Activated T-helper 9 cell treated with anti-CD3 and anti-CD28 coated beads, Interleukin-2, amount 50 U/mL, for 16 hours (primary cell): ENCODE results near the gene CCDC150.
"Not testable (repeated sequence)": the region's sequence is repeated elsewhere in the genome, so short reads cannot be mapped to it uniquely, and the experiment has no call there.

Experiments used
- DNase-seq: peaks from one replicate; pipeline ENCODE4 v3.0.0-alpha.2; 2020; ENCODE audit warnings: low read depth

Gene CCDC150

GRCh38 chr2:196639180-196640030 is at the start of gene CCDC150:
Gene CCDC150, plus strand, starts transcription at chr2:196639715. Its CDS starts 52 bp downstream, at chr2:196639767.
- peak; percentile 89 for DNase-seq

DNA sequence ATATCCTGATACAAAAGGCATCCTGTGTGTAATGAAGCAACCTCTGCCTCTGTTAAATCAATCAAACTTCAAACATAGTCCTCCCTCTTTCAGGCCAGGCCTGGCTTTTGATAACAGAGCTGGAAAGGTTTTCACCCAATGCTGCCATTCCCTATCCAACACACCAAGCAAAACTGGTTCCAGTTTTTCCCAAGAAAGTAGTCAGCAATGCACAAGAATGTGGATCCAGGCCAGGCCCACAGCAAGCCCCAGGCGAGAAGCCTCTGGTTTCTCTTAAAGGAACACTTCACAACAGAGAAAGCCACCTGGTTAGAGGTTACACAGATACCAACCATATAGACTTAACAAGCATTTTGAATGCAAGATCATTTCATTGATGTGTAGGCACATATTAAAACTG is 49.2 kb upstream of the CCDC150 start:
- DNase-seq: no peak

- DNase-seq: no peak
Measured at GRCh38 chr2:196591004-196591403, 48.5 kb upstream of the CCDC150 start.

GRCh38 chr2:196591621-196592022 is 47.9 kb upstream of the CCDC150 start:
- no peak for DNase-seq

DNA sequence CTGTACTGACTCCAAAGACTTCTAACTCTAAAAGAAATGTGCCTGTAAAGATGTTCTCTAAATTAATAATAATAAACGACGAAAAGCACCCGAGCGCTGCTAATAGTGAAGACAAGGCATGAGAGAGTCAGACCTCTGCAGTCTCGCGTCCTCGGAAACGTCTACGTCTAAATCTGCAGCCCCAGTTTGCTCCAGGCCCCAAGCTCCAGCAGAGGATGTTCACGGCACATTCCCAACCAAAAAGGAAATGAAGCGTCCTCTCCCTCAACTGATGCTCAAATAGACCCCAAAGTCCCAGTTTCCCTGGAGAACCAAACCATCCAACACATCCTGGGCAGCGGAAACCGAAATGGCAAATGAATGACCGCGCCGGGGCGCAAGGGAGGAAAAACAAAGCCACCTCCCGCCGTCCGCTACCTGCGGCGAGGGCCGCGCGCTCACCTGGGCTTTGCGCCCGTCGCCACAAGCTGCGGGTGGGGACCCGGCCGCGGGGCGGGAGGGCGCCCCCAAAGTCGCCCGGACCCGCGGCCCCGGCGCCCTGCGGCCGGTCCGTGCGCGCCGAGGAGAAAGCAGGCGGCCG is 47.1 kb upstream of the CCDC150 start:
- no peak for DNase-seq

DNA sequence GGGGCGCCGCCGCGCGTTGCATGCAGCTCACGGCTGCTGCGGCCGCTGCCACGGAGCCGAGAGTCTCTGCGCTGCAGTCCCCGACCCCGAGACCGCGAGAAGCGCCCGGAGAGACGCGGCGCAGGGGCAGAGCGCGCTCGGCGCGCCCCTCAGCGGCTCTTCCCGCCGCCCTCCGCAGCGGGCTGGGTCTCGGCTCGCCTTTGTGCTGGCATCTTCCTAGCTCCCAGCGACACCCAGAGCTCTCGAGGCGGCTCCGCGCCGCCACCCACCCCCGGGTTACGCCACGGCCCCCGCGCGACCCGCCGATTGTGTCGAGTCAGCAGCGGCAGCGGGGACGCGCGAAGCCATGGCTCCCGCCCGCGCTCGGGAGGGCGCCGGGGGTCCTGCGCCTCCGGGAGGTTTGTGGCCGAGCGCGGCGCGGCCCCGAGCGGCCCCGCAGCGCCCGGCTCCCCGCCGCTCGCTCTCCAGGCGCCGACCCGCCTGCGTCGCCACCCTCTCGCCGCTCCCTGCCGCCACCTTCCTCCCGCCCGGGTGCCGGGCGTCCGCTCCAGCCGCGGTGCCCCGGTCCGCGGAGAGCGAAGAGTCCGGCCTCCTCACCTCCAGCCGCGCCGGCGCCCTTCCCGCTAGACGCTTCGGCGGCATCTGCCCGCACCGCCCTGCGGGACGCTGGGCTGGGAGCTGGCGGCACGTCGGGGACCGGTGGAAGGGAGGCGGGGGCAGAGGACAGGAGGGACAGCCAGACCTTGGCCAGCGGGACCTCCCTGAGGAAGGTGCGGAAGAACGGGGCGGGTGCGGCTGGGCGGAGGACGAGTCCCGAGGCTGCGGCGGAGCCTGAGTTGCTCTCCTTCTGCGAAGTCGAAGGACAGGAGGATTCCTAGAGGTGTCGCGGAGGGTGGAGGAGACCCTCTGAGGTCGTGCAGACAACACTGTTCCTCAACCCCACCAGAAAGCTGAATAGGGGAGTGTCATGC is 46.3 kb upstream of the CCDC150 start, which contains the start of gene HECW2:
Gene HECW2, minus strand, starts transcription at position 644 of the 971 bp plus-strand sequence.
- no peak for DNase-seq

DNA sequence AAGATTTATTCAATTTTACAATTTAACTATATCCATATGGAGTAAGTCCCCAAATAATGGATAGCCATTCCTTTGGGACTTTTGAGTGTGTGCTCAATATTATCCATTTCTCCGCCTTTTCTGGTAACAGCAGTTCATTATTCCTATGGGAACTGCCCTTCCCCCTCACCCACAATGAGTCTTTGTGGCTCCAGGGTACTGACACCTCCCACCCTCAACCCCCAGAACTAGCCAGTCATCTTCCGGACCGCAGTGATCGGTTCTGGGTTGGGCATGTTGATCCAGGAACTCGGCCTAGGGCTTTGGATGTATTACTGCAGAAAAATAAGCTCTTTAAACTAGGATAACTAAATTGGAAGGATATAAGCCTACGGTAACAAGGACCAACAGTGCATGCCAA is 45.4 kb upstream of the CCDC150 start:
- no peak for DNase-seq

- no peak for DNase-seq
Measured at GRCh38 chr2:196597531-196597930, 42.0 kb upstream of the CCDC150 start.

DNA sequence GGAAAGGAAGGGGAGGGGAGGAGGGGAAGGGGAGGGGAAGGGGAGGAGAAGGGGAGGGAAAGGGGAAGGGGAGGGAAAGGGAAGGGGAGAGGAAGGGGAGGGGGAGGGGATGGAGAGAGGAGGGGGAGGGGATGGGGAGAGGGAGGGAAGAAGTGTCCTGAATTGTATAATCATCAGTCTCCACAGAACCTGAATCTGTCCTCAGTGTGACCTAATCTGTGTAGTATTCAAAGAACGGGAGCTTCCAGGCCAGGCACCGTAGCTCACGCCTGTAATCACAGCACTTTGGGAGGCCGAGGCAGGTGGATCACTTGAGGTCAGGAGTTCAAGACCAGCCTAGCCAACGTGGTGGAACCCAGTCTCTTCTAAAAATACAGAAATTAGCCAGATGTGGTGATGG is 41.1 kb upstream of the CCDC150 start:
- DNase-seq: no peak

DNA sequence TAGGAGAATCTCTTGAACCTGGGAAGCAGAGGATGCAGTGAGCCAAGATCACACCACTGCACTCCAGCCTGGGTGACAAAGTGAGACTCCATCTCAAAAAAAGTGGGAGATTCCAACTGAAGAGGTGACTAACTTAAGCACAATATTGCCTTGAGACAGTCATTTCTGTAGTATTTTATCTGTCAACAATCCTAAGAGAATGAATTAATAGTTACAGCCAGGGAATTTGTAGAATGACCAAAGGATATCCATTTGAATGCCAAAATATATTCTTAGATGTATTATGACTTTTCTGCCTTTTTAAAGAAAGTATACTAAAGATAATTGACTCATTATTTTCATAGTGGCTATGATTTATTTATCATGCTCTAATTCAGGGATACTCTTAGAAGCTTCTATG is 40.7 kb upstream of the CCDC150 start:
- no peak for DNase-seq

DNA sequence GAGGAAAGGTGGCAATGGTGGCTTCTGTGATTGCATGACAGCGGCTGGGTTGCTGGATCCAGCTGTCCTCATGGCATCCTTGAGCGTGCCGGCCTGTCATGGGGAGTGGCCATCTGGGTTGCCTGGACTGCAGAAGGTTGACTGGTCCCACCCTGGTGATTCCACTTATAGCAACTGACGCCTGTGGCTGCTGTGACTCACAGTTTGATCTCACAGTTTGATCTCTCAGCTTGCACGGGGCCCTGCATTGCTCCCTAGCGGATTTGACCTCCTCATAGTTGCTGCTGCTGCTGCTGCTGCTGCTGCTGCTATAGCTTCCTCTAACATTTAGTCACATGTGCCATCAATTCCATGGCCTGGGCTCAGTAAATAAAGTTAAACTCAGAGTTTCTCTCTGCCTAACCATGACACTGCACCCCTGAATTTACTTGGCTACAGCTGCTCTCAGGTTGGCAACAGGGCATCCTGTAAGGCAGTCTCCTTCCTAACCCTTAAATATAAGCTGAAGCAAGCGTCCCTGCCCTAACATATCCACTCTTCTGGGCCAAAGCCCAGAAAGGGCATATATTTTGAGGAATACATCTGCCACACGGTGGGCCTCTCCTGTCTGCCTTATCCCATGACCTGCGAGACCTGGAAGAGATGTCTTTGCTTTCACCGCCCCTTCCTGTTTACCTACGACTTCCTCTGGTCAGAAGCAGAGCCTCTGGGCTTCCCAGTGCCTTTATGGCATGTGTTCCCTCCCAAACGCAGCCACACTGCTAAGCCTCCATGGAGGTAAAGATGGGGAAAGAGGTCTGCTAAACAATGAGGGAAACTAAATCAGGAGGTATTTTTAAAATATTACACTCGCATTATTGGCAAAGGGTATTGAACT is 37.8 kb upstream of the CCDC150 start:
- DNase-seq: no peak

GRCh38 chr2:196604196-196604595 is 35.3 kb upstream of the CCDC150 start:
- no peak for DNase-seq

DNA sequence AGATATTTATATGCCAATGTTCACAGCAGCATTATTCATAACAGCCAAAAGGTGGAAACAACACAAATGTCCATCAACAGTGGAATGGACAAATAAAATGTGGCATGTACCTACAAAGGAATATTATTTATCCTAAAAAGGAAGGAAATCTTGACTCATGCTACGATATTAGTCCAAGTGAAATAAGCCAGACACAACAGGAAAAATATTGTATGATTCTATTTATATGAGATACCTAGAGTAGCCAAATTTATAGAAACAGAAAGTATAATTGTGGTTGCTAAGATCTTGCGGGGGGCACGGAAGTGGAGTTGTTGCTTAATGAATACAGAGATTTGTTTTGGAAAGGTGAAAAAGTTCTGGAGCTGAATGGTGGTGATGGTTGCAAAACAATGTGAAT is 33.0 kb upstream of the CCDC150 start:
- DNase-seq: no peak

DNA sequence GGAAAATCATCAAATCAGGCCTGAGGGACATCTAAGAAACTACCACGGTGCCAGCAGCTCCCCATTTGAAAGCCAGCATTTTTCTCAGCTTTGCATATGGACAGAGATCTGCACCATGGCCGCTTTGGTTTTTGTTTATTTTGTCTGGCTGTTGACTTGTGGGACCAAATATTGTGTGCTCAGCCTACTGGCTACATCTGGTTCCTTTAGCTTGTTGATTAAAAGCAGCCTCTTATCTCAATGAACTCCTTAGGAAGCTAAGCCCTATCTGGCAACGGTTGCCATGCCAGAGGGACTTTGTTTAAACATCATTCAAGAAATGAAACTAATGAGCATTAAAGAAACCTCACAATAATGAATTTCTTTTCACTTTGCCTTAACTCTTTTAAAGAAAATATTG is 32.4 kb upstream of the CCDC150 start:
- DNase-seq: no peak

- DNase-seq: not testable (repeated sequence)
Measured at GRCh38 chr2:196607896-196608295, 31.6 kb upstream of the CCDC150 start.

DNA sequence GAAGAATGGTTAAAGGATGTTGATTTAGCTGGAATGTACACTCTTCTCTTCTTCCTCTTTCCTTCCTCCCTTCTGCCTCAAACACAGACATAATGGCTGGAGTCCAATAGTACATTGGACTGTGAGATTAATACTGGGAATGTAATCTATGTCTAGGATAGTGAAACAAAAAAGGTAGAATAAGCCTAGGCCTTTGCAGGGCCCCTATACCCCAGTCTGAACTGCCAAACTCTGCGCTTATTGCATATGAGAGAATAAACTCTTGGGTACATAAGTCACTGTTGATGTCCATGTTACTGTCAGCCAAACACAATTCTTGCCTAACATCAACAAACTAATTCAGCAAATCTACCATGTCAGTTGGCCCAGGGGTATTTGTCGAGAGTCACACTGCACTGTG is 29.7 kb upstream of the CCDC150 start:
- DNase-seq: no peak

GRCh38 chr2:196610796-196611195 is 28.7 kb upstream of the CCDC150 start:
- DNase-seq: no peak

DNA sequence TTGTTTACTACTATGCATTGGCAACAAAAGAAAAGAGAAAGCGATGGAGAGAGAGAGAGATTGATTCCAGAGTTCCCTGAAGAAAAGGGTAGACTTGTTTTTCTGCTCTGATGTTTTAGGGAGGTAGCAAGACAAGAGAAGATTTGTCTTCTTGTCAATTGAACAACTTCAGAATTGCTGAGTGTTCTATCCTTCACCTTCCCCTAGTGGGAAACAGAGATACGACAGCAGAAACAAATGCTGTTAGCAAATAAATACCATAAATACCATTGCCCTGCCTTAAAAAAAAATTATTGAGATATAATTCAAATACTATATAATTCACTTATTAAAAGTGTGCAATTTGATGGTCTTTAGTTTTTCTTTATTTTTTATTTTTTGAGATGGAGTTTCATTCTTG is 26.2 kb upstream of the CCDC150 start:
- DNase-seq: no peak

GRCh38 chr2:196617430-196617829 is 22.1 kb upstream of the CCDC150 start:
- no peak for DNase-seq

GRCh38 chr2:196618661-196619060 is 20.9 kb upstream of the CCDC150 start:
- no peak for DNase-seq

- no peak for DNase-seq
Measured at GRCh38 chr2:196630531-196630930, 9.0 kb upstream of the CCDC150 start.
